Mononuclear cell (primary cell): Measurements from ENCODE around the gene RABGAP1L. TPM values are rescaled to one million over a fixed set of nuclear protein-coding genes. Genes with fewer than 3 reads are reported as not detected.

ENCODE experiments used
- H3K27me3 ChIP-seq: 2 replicates; pipeline ENCODE4 v1.6.0; 2011; ENCODE audit warnings: low read length, control low read depth; ENCODE audit not compliant: insufficient read depth
- H3K4me1 ChIP-seq: 2 replicates; pipeline ENCODE4 v1.5.1; 2011; ENCODE audit warnings: mild to moderate bottlenecking, low read length, control low read depth; ENCODE audit not compliant: insufficient read depth
- H3K4me3 ChIP-seq: 2 replicates; pipeline ENCODE4 v1.5.1; 2011; ENCODE audit warnings: mild to moderate bottlenecking, low read length, moderate library complexity
- H3K9me3 ChIP-seq: 2 replicates; pipeline ENCODE4 v1.5.1; 2011; ENCODE audit warnings: low read depth, mild to moderate bottlenecking, control low read depth, low read length
- total RNA-seq: library from RNA; depleted of rRNA; stranded (reverse); fragments of >200 nt; gene quantifications from one replicate; pipeline ENCODE4 v1.2.3, GENCODE V29; 2012

RABGAP1L gene
- total RNA-seq, 1 donor: 98.3 TPM

- Histone ChIP-seq H3K27me3 (no peaks in the 10 kb centered on the region), H3K4me1 (no peaks in the 10 kb centered on the region), H3K9me3 (no peaks in the 10 kb centered on the region), H3K4me3 (no peak overlapping the region)
Measured at GRCh38 chr1:174898102-174898797, 738.9 kb downstream of the RABGAP1L start.

- Histone ChIP-seq H3K4me1 (no peaks in the 10 kb centered on the region), H3K4me3 (no peak overlapping the region), H3K27me3 (no peaks in the 10 kb centered on the region), H3K9me3 (no peaks in the 10 kb centered on the region)
Measured at GRCh38 chr1:174900317-174900716, 741.0 kb downstream of the RABGAP1L start.

- H3K27me3 ChIP-seq: no peaks in the 10 kb centered on the region
- H3K9me3 ChIP-seq: no peaks in the 10 kb centered on the region
Measured at GRCh38 chr1:174902531-174903099, 743.3 kb downstream of the RABGAP1L start.

GRCh38 chr1:174911606-174912005, 752.3 kb downstream of the RABGAP1L start:
- Histone ChIP-seq H3K27me3 (no peaks in the 10 kb centered on the region), H3K4me1 (peaks cover 15% of the 10 kb centered on the region), H3K9me3 (no peaks in the 10 kb centered on the region), H3K4me3 (no peak overlapping the region)

More at GRCh38 chr1:174902531-174903099, 743.3 kb downstream of the RABGAP1L start:
- H3K4me3 ChIP-seq: no peak overlapping the region
- H3K4me1 ChIP-seq: no peaks in the 10 kb centered on the region

GRCh38 chr1:174912264-174912663, 752.9 kb downstream of the RABGAP1L start:
- no peak overlapping the region for H3K4me3 ChIP-seq
- H3K4me1 ChIP-seq: peaks cover 19% of the 10 kb centered on the region
- H3K27me3 ChIP-seq: no peaks in the 10 kb centered on the region
- no peaks in the 10 kb centered on the region for H3K9me3 ChIP-seq

- H3K4me1 ChIP-seq: peaks cover 19% of the 10 kb centered on the region
- no peak overlapping the region for H3K4me3 ChIP-seq
- no peaks in the 10 kb centered on the region for H3K9me3 ChIP-seq
- H3K27me3 ChIP-seq: no peaks in the 10 kb centered on the region
Measured at GRCh38 chr1:174913225-174913903, 754.0 kb downstream of the RABGAP1L start.

GRCh38 chr1:174914991-174915390, 755.7 kb downstream of the RABGAP1L start:
- H3K4me3 ChIP-seq: no peak overlapping the region
- H3K4me1 ChIP-seq: peaks cover 19% of the 10 kb centered on the region
- no peaks in the 10 kb centered on the region for H3K9me3 ChIP-seq
- no peaks in the 10 kb centered on the region for H3K27me3 ChIP-seq

- no peak overlapping the region for H3K4me3 ChIP-seq
- H3K27me3 ChIP-seq: no peaks in the 10 kb centered on the region
- H3K9me3 ChIP-seq: no peaks in the 10 kb centered on the region
- peaks cover 19% of the 10 kb centered on the region for H3K4me1 ChIP-seq
Measured at GRCh38 chr1:174916846-174917245, 757.5 kb downstream of the RABGAP1L start.

- no peaks in the 10 kb centered on the region for H3K9me3 ChIP-seq
- peaks cover 12% of the 10 kb centered on the region for H3K4me1 ChIP-seq
- H3K27me3 ChIP-seq: no peaks in the 10 kb centered on the region
- no peak overlapping the region for H3K4me3 ChIP-seq
Measured at GRCh38 chr1:174920093-174920492, 760.8 kb downstream of the RABGAP1L start.

GRCh38 chr1:174922121-174922520, 762.8 kb downstream of the RABGAP1L start:
- Histone ChIP-seq H3K4me1 (no peaks in the 10 kb centered on the region), H3K9me3 (no peaks in the 10 kb centered on the region), H3K4me3 (no peak overlapping the region), H3K27me3 (no peaks in the 10 kb centered on the region)

- no peaks in the 10 kb centered on the region for H3K9me3 ChIP-seq
- H3K4me3 ChIP-seq: no peak overlapping the region
- H3K27me3 ChIP-seq: no peaks in the 10 kb centered on the region
- no peaks in the 10 kb centered on the region for H3K4me1 ChIP-seq
Measured at GRCh38 chr1:174923820-174924219, 764.5 kb downstream of the RABGAP1L start.

GRCh38 chr1:174928541-174928940, 769.2 kb downstream of the RABGAP1L start:
- Histone ChIP-seq H3K27me3 (no peaks in the 10 kb centered on the region), H3K9me3 (no peaks in the 10 kb centered on the region), H3K4me1 (no peaks in the 10 kb centered on the region), H3K4me3 (no peak overlapping the region)

GRCh38 chr1:174931214-174931613, 771.9 kb downstream of the RABGAP1L start:
- Histone ChIP-seq H3K9me3 (no peaks in the 10 kb centered on the region), H3K4me1 (no peaks in the 10 kb centered on the region), H3K4me3 (no peak overlapping the region), H3K27me3 (no peaks in the 10 kb centered on the region)

- no peaks in the 10 kb centered on the region for H3K4me1 ChIP-seq
- H3K4me3 ChIP-seq: no peak overlapping the region
- H3K27me3 ChIP-seq: no peaks in the 10 kb centered on the region
- no peaks in the 10 kb centered on the region for H3K9me3 ChIP-seq
Measured at GRCh38 chr1:174932587-174932986, 773.3 kb downstream of the RABGAP1L start.

- H3K9me3 ChIP-seq: no peaks in the 10 kb centered on the region
- H3K4me1 ChIP-seq: peaks cover 25% of the 10 kb centered on the region
- H3K4me3 ChIP-seq: no peak overlapping the region
- H3K27me3 ChIP-seq: no peaks in the 10 kb centered on the region
Measured at GRCh38 chr1:174935961-174936727, 776.8 kb downstream of the RABGAP1L start.
